K562 (cell line): ENCODE measurements around the gene ZNF74. TPM values are rescaled to one million over a fixed set of nuclear protein-coding genes. Genes with fewer than 3 reads are reported as not detected.

Source experiments
- CHD7 ChIP-seq: fragments of 200-600 bp; sonication (generic); IDR thresholded peaks from one replicate; pipeline ENCODE4 v1.6.1; 2012; ENCODE audit warnings: mild to moderate bottlenecking, low read depth, low read length, inconsistent platforms
- FOXO4 ChIP-seq: fragments of 450-650 bp; formaldehyde crosslinking; IDR thresholded peaks from 2 replicates; pipeline ENCODE4 v1.4.0; 2020; ENCODE audit warnings: mild to moderate bottlenecking, moderate library complexity
- GTF2B ChIP-seq: IDR thresholded peaks from 2 replicates; pipeline ENCODE4 v1.6.1; 2011; ENCODE audit not compliant: insufficient read length; ENCODE audit errors: extremely low read depth
- NFATC3 ChIP-seq: fragments of 450-650 bp; IDR thresholded peaks from 2 replicates; pipeline ENCODE4 v1.6.1; 2017; ENCODE audit warnings: mild to moderate bottlenecking
- SETDB1 ChIP-seq: IDR thresholded peaks from one replicate; pipeline ENCODE4 v1.6.1; 2012; ENCODE audit warnings: low read length, control low read depth, inconsistent platforms
- SIN3B ChIP-seq: fragments of 450-650 bp; IDR thresholded peaks from 2 replicates; pipeline ENCODE4 v1.6.1; 2017; ENCODE audit warnings: low read depth, mild to moderate bottlenecking, moderate library complexity
- ZNF133 ChIP-seq: fragments of 250-450 bp; sonication (Bioruptor Pico); IDR thresholded peaks from 2 replicates; pipeline ENCODE4 v1.4.0; 2020; ENCODE audit warnings: mild to moderate bottlenecking
- ZNF764 ChIP-seq: fragments of 250-450 bp; sonication (Bioruptor Pico); IDR thresholded peaks from 2 replicates; pipeline ENCODE4 v1.4.0; 2020; ENCODE audit warnings: low read depth, mild to moderate bottlenecking, moderate library complexity
- polyA plus RNA-seq, 8 experiments: library from polyadenylated mRNA; depleted of rRNA in 4 of 8; stranded (reverse) in 5 of 8; unstranded in 3 of 8; fragments of >200 nt; fragmentation: Nextera tagmentation in 2 of 8; fragmentation: Illumina TruSeq in 1 of 8; extraction: Ambion mirVana in 2 of 8; extraction: Trizol in 1 of 8; gene quantifications; 2 replicates each; pipeline versions ENCODE4 v1.2.1 to v1.2.3, GENCODE V29; 2011 to 2014; ENCODE audit warnings: inconsistent platforms in 1 of 8, missing spikeins in 1 of 8
- total RNA-seq, 7 experiments: library from RNA; depleted of rRNA in 6 of 7; stranded (reverse); fragments of >200 nt in 6 of 7; fragmentation: Illumina TruSeq in 2 of 7; extraction: Trizol in 2 of 7; gene quantifications; 2 replicates each; pipeline versions ENCODE4 v1.2.1 to v1.2.3, GENCODE V29; 2011 to 2021; ENCODE audit warnings: low replicate concordance in 1 of 7

The ZNF74 gene
- total and polyA plus RNA-seq, 9 of the 15 experiments (the other 6 are each of a cell fraction or from before 2014, with no cell fraction given), result 2.4 to 53.5 (median 31.5) TPM

- TF ChIP-seq GTF2B (no peak), ZNF133 (CRISPR knock-in tag) (0 out of 2 replicates have a peak, but pooled peaks have one; percentile 46), NFATC3 (no peak), FOXO4 (0 out of 2 replicates have a peak, but pooled peaks have one; percentile 41), SIN3B (no peak), ZNF764 (CRISPR knock-in tag) (0 out of 2 replicates have a peak, but pooled peaks have one; percentile 59), CHD7 (peak; percentile 54), SETDB1 (peak; percentile 23)
- TF ChIP-seq, all 486 proteins: peak for 10
These were observed 9.8 kb downstream of the ZNF74 start (continued) for GRCh38 chr22:20403779-20404140.
